Activated CD4-positive, alpha-beta T cell treated with anti-CD3 and anti-CD28 coated beads, Interleukin-2, amount 10 ng/mL, durations not matched to agents 24 days and 14 days (primary cell): ENCODE data around the gene ICA1L. TPM values are rescaled to one million over a fixed set of nuclear protein-coding genes. Genes with fewer than 3 reads are reported as not detected.
"Not testable (repeated sequence)": the region's sequence is repeated elsewhere in the genome, so short reads cannot be mapped to it uniquely, and the experiment has no call there.

ENCODE experiments used
- DNase-seq: peaks from one replicate; pipeline ENCODE4 v3.0.0; 2022
- H3K27ac Mint-ChIP-seq: one replicate; pipeline ENCODE4 v1.8.0; 2022; ENCODE audit warnings: mild to moderate bottlenecking, mixed read lengths
- H3K27me3 Mint-ChIP-seq: one replicate; pipeline ENCODE4 v1.8.0; 2022; ENCODE audit warnings: mixed read lengths
- H3K36me3 Mint-ChIP-seq: one replicate; pipeline ENCODE4 v1.8.0; 2022; ENCODE audit warnings: low read depth, mild to moderate bottlenecking, mixed read lengths
- H3K4me1 Mint-ChIP-seq: one replicate; pipeline ENCODE4 v1.8.0; 2021; ENCODE audit warnings: mixed read lengths
- H3K4me3 Mint-ChIP-seq: one replicate; pipeline ENCODE4 v1.8.0; 2022; ENCODE audit warnings: mild to moderate bottlenecking, moderate library complexity, mixed read lengths
- H3K9me3 Mint-ChIP-seq: one replicate; pipeline ENCODE4 v1.8.0; 2021; ENCODE audit warnings: mixed read lengths
- intact Hi-C: fragments of 100-400 bp; cut with micrococcal nuclease; formaldehyde crosslinking; loops from one replicate; pipeline ENCODE4 v1.15.1; 2023
- total RNA-seq: library from RNA; stranded (reverse); gene quantifications from 2 replicates; pipeline ENCODE4 v1.2.3, GENCODE V29; 2022

The ICA1L gene
- total RNA-seq, 1 donor from 2014 or later: 7.8 TPM

- Mint-ChIP-seq H3K9me3 (no peaks in the 10 kb centered on the region), H3K4me3 (no peak overlapping the region), H3K4me1 (no peaks in the 10 kb centered on the region), H3K27ac (no peak overlapping the region), H3K27me3 (no peaks in the 10 kb centered on the region), H3K36me3 (no peaks in the 10 kb centered on the region)
- no peak for DNase-seq
- intact Hi-C loops: no loop called here
These were observed 49.2 kb downstream of the ICA1L start for GRCh38 chr2:202822411-202822810.

- Mint-ChIP-seq H3K36me3 (no peaks in the 10 kb centered on the region), H3K4me3 (no peak overlapping the region), H3K27ac (no peak overlapping the region), H3K9me3 (no peaks in the 10 kb centered on the region), H3K27me3 (no peaks in the 10 kb centered on the region), H3K4me1 (no peaks in the 10 kb centered on the region)
- peak; percentile 37 for DNase-seq
- intact Hi-C loops: no loop called here
These were observed 50.1 kb downstream of the ICA1L start for GRCh38 chr2:202821206-202822160.

- peak; percentile 41 for DNase-seq
- H3K36me3 Mint-ChIP-seq: peaks cover 2% of the 10 kb centered on the region
- H3K4me3 Mint-ChIP-seq: no peak overlapping the region
- H3K9me3 Mint-ChIP-seq: no peaks in the 10 kb centered on the region
- H3K4me1 Mint-ChIP-seq: no peaks in the 10 kb centered on the region
- no peaks in the 10 kb centered on the region for H3K27me3 Mint-ChIP-seq
- intact Hi-C loops: no loop called here
- H3K27ac Mint-ChIP-seq: no peak overlapping the region
These were observed 53.2 kb downstream of the ICA1L start for GRCh38 chr2:202818321-202818720.

GRCh38 chr2:202817771-202818170 lies 53.8 kb downstream of the ICA1L start:
- H3K36me3 Mint-ChIP-seq: peaks cover 2% of the 10 kb centered on the region
- H3K9me3 Mint-ChIP-seq: no peaks in the 10 kb centered on the region
- no peak overlapping the region for H3K27ac Mint-ChIP-seq
- no peak overlapping the region for H3K4me3 Mint-ChIP-seq
- no peak for DNase-seq
- H3K4me1 Mint-ChIP-seq: no peaks in the 10 kb centered on the region
- H3K27me3 Mint-ChIP-seq: no peaks in the 10 kb centered on the region
- intact Hi-C loops: no loop called here

GRCh38 chr2:202815548-202816360 lies 55.8 kb downstream of the ICA1L start:
- DNase-seq: peak; percentile 26
- intact Hi-C loops: no loop called here
- Mint-ChIP-seq H3K9me3 (no peaks in the 10 kb centered on the region), H3K27ac (no peak overlapping the region), H3K4me1 (no peaks in the 10 kb centered on the region), H3K27me3 (no peaks in the 10 kb centered on the region), H3K4me3 (no peak overlapping the region), H3K36me3 (peaks cover 6% of the 10 kb centered on the region)

GRCh38 chr2:202814226-202814625 lies 57.3 kb downstream of the ICA1L start:
- Mint-ChIP-seq H3K36me3 (peaks cover 11% of the 10 kb centered on the region), H3K4me1 (no peaks in the 10 kb centered on the region), H3K27me3 (no peaks in the 10 kb centered on the region), H3K4me3 (no peak overlapping the region), H3K9me3 (no peaks in the 10 kb centered on the region), H3K27ac (no peak overlapping the region)
- peak; percentile 23 for DNase-seq
- intact Hi-C loops: no loop called here

- peaks cover 19% of the 10 kb centered on the region for H3K36me3 Mint-ChIP-seq
- H3K9me3 Mint-ChIP-seq: no peaks in the 10 kb centered on the region
- H3K4me3 Mint-ChIP-seq: no peak overlapping the region
- intact Hi-C loops: no loop called here
- no peaks in the 10 kb centered on the region for H3K4me1 Mint-ChIP-seq
- no peak overlapping the region for H3K27ac Mint-ChIP-seq
- H3K27me3 Mint-ChIP-seq: no peaks in the 10 kb centered on the region
- DNase-seq: peak; percentile 25
These were observed 58.2 kb downstream of the ICA1L start for GRCh38 chr2:202813387-202813786.

GRCh38 chr2:202808754-202809153 lies 62.8 kb downstream of the ICA1L start:
- Mint-ChIP-seq H3K27me3 (no peaks in the 10 kb centered on the region), H3K36me3 (peaks cover 18% of the 10 kb centered on the region), H3K4me1 (no peaks in the 10 kb centered on the region), H3K9me3 (no peaks in the 10 kb centered on the region), H3K4me3 (no peak overlapping the region), H3K27ac (no peak overlapping the region)
- DNase-seq: peak; percentile 18
- intact Hi-C loops: no loop called here

GRCh38 chr2:202807431-202808138 lies 64.0 kb downstream of the ICA1L start:
- H3K9me3 Mint-ChIP-seq, H3K27ac Mint-ChIP-seq, intact Hi-C loops, H3K4me1 Mint-ChIP-seq, H3K4me3 Mint-ChIP-seq, H3K27me3 Mint-ChIP-seq: not testable (repeated sequence)
- H3K36me3 Mint-ChIP-seq: peaks cover 18% of the 10 kb centered on the region
- peak; percentile 47 for DNase-seq

GRCh38 chr2:202805911-202806310 lies 65.7 kb downstream of the ICA1L start:
- H3K4me3 Mint-ChIP-seq, H3K27me3 Mint-ChIP-seq, H3K9me3 Mint-ChIP-seq, H3K27ac Mint-ChIP-seq, H3K4me1 Mint-ChIP-seq, intact Hi-C loops: not testable (repeated sequence)
- peaks cover 15% of the 10 kb centered on the region for H3K36me3 Mint-ChIP-seq
- peak; percentile 34 for DNase-seq

GRCh38 chr2:202797944-202798343 lies 73.6 kb downstream of the ICA1L start:
- intact Hi-C loops: no loop called here
- no peaks in the 10 kb centered on the region for H3K4me1 Mint-ChIP-seq
- no peak overlapping the region for H3K27ac Mint-ChIP-seq
- no peaks in the 10 kb centered on the region for H3K27me3 Mint-ChIP-seq
- H3K9me3 Mint-ChIP-seq: peaks cover 6% of the 10 kb centered on the region
- no peak for DNase-seq
- peaks cover 9% of the 10 kb centered on the region for H3K36me3 Mint-ChIP-seq
- H3K4me3 Mint-ChIP-seq: no peak overlapping the region

- no peaks in the 10 kb centered on the region for H3K4me1 Mint-ChIP-seq
- no peak overlapping the region for H3K4me3 Mint-ChIP-seq
- H3K36me3 Mint-ChIP-seq: peaks cover 22% of the 10 kb centered on the region
- intact Hi-C loops: no loop called here
- no peaks in the 10 kb centered on the region for H3K9me3 Mint-ChIP-seq
- H3K27ac Mint-ChIP-seq: no peak overlapping the region
- H3K27me3 Mint-ChIP-seq: no peaks in the 10 kb centered on the region
- DNase-seq: no peak
These were observed 80.9 kb downstream of the ICA1L start for GRCh38 chr2:202790676-202791075.

- Mint-ChIP-seq H3K9me3 (no peaks in the 10 kb centered on the region), H3K27me3 (no peaks in the 10 kb centered on the region), H3K4me1 (no peaks in the 10 kb centered on the region), H3K36me3 (peaks cover 25% of the 10 kb centered on the region), H3K4me3 (no peak overlapping the region), H3K27ac (no peak overlapping the region)
- DNase-seq: no peak
- intact Hi-C loops: no loop called here
These were observed 84.7 kb downstream of the ICA1L start for GRCh38 chr2:202786842-202787241.
